ENCODE measurements around the gene HSD3B1. TPM values are rescaled to one million over a fixed set of nuclear protein-coding genes. Genes with fewer than 3 reads are reported as not detected.
"Not testable (repeated sequence)": the region's sequence is repeated elsewhere in the genome, so short reads cannot be mapped to it uniquely, and the experiment has no call there.

HSD3B1 gene
- total RNA-seq, 1 donor from 2014 or later: not detected

DNA sequence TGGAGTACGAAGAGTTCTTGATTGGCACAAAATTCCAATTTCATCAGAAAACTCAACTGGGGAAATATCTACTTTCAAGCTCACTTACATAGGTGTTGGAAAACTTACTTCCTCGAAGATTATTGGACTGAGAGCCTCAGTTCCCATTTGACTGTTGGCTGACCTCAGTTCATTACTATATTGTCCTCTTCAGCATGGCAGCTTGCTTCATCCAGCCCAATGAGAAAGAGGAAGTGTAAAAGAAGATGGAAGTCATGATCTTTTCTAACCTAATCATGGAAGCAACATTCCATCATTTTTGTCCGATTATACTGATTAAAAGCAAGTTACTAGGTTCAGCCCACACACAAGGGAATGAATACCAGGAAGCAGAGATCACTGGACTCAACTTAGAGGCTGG lies 49.4 kb downstream of the HSD3B1 start:
- CTCF ChIA-PET: no interaction called here
- TF ChIP-seq CTCF (IDR thresholded peaks at IDR 0.05): no peak

GRCh38 chr1:119560402-119560801 lies 53.4 kb downstream of the HSD3B1 start:
- H3K4me1 Mint-ChIP-seq: peaks cover 12% of the 10 kb centered on the region
- intact Hi-C loops (cut with micrococcal nuclease); H3K27me3 Mint-ChIP-seq; H3K9me3 Mint-ChIP-seq; DNase-seq; ATAC-seq (ENCODE audit: low read depth); H3K27ac Mint-ChIP-seq; POLR2A ChIA-PET; H3K36me3 Mint-ChIP-seq (ENCODE audit: low read depth); CTCF ChIA-PET; H3K4me3 Mint-ChIP-seq: not testable (repeated sequence)

More for the DNA sequence above, 49.4 kb downstream of the HSD3B1 start:
- Mint-ChIP-seq H3K4me3 (no peak overlapping the region), H3K36me3 (ENCODE audit: low read depth) (no peaks in the 10 kb centered on the region), H3K27ac (no peak overlapping the region), H3K4me1 (peaks cover 4% of the 10 kb centered on the region), H3K9me3 (no peaks in the 10 kb centered on the region), H3K27me3 (no peaks in the 10 kb centered on the region)
- ATAC-seq (ENCODE audit: low read depth) (no peak), DNase-seq (no peak)
- POLR2A ChIA-PET: no interaction called here
- intact Hi-C loops (cut with micrococcal nuclease): no loop called here

GRCh38 chr1:119564548-119564947 lies 57.5 kb downstream of the HSD3B1 start:
- no peak for TF ChIP-seq CTCF (IDR thresholded peaks at IDR 0.05)
- no peak overlapping the region for H3K4me3 Mint-ChIP-seq
- intact Hi-C loops (cut with micrococcal nuclease): no loop called here
- DNase-seq (no peak), ATAC-seq (ENCODE audit: low read depth) (peak; percentile 34)
- H3K36me3 Mint-ChIP-seq (ENCODE audit: low read depth): no peaks in the 10 kb centered on the region
- ChIA-PET CTCF (no interaction called here), POLR2A (no interaction called here)
- H3K9me3 Mint-ChIP-seq: no peaks in the 10 kb centered on the region
- H3K27ac Mint-ChIP-seq: peak overlapping the region; percentile 62
- peaks cover 3% of the 10 kb centered on the region for H3K27me3 Mint-ChIP-seq
- peaks cover 29% of the 10 kb centered on the region for H3K4me1 Mint-ChIP-seq

Other genes with a start within 250 kb of the HSD3B1 start
- not detected in 2 replicates for gene HAO2, start 138.4 kb upstream of the HSD3B1 start, total RNA-seq
- not detected in 2 replicates for gene HSD3B2, start 92.1 kb upstream of the HSD3B1 start, total RNA-seq
- gene ZNF697, start 141.1 kb downstream of the HSD3B1 start, total RNA-seq: 0.07 TPM in 1 of 2 replicates, not detected in the other
- 51.6 and 57.5 TPM in 2 replicates for gene PHGDH, start 204.7 kb downstream of the HSD3B1 start, total RNA-seq